Stimulated activated CD4-positive, alpha-beta T cell treated with anti-CD3 and anti-CD28 coated beads, Interleukin-2, amount 100 ng/mL, for 48 hours (primary cell): ENCODE measurements around the gene ZNF362.
A peak's percentile ranks its signal among the peaks of the same experiment; 100 is the strongest.
"Not testable (repeated sequence)": the region's sequence is repeated elsewhere in the genome, so short reads cannot be mapped to it uniquely, and the experiment has no call there.

ENCODE experiments used
- DNase-seq, 2 donors: peaks; one replicate each; pipeline ENCODE4 v3.0.0-alpha.2; 2020

The ZNF362 gene, protein sequence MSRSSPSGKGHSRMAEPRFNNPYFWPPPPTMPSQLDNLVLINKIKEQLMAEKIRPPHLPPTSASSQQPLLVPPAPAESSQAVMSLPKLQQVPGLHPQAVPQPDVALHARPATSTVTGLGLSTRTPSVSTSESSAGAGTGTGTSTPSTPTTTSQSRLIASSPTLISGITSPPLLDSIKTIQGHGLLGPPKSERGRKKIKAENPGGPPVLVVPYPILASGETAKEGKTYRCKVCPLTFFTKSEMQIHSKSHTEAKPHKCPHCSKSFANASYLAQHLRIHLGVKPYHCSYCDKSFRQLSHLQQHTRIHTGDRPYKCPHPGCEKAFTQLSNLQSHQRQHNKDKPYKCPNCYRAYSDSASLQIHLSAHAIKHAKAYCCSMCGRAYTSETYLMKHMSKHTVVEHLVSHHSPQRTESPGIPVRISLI

GRCh38 chr1:33256471-33257206 lies at the start of gene ZNF362:
ZNF362 (plus strand) TSS chr1:33256492; CDS start chr1:33270575, 14,083 bp downstream.
- peak; percentile 52 to 57 for DNase-seq

- no peak for DNase-seq
Observed at GRCh38 chr1:33211972-33212371, 44.3 kb upstream of the ZNF362 start.

DNA sequence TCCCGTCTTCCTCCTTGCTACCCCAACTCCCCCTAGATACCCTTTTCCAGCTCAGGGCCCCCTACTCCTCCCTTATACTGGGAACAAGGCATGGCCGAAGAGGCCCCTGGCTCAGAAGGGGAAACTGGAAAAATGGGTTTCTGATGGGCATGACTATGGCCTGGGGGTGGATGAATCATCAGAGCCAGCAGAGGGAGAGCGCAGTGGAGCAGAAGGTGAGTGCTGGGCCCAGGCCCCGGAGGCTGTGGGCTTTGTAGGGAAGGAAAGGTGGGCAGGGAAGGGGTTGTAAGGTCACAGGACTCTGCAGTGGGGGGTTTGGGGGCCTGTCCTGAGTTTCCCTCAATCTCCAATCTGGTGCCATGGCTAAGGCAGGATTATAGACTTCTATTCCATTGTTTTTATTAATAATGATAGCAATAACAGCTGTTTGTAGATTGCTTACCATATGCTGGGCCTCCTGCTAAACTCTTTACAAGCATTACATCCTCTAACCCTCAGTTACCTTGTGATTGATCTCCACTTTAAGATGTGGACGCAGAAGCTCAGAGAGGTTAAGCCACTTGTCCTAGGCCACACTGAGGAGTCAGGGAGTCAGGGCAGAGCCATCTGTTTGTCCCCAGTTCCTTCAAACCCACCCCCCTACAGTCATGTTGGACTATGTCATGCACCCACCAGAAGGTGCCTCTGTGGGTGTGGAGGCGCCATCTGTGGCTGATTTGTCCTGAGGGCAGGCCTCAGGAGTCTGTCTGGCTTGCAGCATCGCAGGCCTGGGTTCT lies 36.2 kb upstream of the ZNF362 start:
- no peak for DNase-seq

DNA sequence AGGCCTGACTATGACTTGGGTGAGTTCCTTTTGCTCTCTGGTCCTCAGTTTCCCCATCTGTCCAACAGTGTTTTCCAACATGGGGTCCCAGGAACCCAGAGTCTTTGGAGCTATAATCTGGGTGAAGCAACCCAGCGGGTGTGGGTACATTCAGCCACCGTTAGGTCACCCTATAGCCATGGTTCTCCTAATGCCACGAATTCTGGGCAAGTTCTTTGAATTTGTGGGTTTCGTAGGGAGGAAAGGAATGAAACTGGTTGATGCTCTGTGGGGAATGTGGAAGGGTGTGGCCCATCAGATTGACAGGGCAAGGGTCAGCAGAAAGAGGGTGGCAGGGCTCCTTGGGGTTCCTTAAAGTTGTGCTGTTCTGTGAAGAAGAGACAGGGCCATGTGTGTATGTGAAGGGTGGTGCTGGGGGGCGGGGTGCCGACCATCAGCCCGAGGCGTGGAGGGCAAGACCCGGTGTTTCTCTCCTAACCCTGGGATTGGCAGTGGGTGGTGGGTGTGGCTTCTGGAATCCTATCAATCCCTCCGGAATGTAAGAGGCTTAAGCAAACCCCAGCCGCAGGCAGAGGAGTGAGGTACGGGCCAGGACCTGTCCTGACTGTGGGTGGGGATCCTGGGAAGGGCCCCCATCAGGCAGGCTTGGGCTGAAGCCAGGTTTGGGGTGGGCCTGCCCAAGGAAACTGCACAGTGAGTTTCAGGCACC lies 35.5 kb upstream of the ZNF362 start:
- DNase-seq, result no peak

DNA sequence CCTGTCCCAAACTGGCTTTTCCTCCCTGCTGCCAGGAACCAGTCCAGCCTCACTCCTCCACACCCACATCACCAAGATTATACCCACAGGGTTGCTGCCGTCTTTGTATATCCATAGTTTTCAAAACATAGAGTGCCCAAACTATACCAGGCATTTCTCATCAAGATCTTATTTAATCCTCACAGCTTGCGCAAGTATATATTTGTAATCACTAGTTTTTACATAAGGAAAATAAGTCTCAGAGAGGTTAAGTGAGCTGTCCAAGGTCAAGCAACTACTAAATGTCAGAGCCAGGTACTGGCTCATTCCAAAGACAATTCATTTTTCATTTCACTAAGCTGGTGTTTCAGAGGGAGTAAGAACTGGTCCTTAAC lies 34.9 kb upstream of the ZNF362 start:
- DNase-seq, result no peak

DNA sequence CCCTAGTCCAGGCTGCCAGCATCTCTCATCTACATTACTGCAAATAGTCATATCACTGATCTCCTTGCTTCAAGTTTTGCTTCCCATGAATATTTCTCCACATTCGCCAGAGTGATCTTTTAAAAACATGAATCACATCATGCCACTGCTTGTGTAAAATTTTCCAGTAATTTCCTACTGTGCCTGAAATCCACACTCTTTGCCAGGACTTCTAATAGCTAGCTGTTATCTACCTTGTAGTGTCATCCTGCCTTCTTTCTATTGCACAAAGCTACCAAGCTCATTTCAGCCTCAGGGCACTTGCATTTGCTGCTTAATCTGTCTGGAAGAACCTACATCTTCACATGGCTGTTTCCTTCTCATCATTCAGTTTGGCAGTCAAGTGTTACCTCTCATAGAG lies 33.9 kb upstream of the ZNF362 start:
- no peak for DNase-seq

DNA sequence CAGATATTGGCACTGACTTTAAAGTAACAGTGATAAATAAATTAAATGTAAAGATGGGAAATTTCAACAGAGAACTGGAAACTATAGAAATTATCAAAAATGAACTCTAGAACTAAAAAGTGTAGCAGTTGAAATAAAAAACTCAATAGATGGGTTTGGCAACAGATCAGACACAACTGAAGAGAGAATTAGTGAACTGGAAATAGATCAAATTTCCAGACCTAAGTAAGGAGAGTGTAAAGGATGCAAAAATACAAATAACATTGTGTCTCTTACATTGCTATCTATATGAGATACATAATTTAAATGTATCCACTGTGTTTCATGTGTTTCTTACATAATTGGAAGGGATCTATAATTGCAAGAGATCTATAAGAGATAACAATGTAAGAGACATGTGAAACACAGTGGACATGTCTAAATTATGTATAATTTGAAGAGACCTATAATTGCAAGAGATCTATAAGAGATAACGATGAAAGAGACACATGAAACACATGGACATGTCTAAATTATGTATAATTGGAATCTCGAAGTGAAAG lies 32.1 kb upstream of the ZNF362 start:
- DNase-seq, result no peak

DNA sequence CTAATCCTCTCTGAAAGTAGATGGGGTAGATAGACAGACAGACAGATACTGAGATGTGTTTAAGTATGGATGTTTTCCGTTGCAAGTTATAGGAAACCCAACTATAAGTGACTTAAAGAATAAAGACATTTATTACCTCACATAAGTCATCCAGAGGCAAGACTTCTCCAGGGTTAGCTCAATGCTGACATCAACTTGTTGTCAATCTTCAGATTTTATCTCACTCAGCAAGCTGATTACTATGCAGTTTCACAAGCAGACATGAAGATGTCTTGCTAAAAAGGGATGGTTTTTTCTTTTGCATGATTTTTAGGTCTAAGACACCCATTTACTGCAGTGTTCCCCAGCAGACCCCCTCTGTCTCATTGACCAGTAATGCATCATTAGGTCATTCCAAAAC lies 30.7 kb upstream of the ZNF362 start:
- DNase-seq, result no peak

DNA sequence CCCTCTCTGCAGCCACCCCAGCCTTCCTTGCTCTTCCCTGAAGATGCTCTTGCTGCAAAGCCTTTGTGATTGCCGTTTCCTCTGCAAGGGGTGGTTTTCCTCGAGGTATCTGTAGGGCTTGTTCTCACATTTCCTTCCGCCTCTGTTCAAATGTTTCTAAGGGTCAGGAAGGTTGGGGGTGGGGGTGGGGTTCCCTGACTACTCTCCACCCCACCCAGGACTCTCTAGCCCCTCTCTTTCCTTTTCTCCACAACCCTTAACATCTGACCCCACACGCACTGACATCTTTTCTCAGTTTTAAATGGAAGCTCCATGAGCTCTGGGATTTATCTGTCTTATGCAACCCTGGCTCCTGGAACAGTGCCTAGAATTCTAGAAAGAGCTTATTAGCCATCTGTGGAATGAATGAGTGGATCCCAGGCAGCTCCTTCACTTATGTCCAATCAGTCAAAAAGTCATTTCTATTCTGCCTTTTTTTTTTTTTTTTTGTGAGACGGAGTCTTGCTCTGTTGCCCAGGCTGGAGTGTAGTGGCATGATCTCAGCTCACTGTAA lies 27.3 kb upstream of the ZNF362 start:
- no peak for DNase-seq

- DNase-seq, result no peak
Observed at GRCh38 chr1:33231166-33231565, 25.1 kb upstream of the ZNF362 start.

- no peak for DNase-seq
Observed at GRCh38 chr1:33232716-33233115, 23.6 kb upstream of the ZNF362 start.

DNA sequence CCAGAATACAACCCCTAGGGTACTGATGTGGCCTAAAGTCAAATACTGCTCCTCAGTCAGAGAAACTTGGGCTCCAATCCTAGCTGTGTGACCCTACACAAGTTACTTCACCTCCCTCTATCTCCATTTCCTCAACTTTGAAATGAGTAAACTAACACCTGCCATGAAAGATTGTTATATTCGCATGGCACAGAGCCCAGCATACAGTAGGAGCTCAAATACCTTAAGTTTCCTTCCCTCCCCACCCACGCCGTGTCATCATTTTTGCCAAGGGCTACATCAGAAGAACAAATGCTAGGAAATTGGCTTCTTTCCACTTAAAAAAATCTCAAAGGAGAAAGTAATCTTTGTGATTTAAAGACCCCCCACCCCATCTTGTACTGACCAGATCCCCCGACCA lies 22.2 kb upstream of the ZNF362 start:
- DNase-seq, result no peak

- no peak for DNase-seq
Observed at GRCh38 chr1:33234588-33234990, 21.7 kb upstream of the ZNF362 start.

DNA sequence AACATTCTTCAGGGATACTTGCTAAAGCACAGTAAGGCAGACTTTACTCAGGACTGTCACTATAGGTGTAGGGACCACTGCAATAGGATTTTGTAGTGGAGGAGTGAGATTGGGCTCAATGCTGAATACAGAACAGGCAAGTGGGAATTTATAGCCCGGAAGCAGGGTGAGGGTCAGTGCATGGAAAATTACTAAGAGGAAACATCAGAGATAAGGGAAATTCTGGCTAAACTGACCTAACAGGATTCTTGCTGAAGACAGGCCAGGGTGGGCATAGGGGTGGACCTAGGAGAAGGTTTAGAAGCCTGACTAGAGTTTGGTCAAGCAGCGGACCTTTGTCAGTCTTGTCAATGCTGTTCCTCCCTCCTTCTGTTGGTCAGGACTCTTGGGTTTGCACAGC lies 20.8 kb upstream of the ZNF362 start:
- no peak for DNase-seq

DNA sequence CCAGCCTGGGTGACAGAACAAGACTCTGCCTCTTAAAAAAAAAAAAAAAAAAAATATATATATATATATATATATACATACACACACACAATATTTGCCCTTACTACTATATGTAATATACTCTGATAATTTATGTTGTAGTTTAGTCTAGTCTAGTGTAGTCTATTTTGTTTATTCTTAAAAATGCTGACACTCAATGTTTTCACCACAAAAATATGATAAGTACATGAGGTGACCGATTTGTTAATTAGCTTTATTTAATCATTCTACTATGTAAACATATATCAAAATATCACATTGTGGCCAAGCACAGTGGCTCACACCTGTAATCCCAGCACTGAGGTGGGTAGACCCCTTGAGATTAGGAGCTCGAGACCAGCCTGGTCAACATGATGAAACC lies 19.8 kb upstream of the ZNF362 start:
- no peak for DNase-seq

GRCh38 chr1:33237579-33237978 lies 18.7 kb upstream of the ZNF362 start:
- DNase-seq, result no peak

DNA sequence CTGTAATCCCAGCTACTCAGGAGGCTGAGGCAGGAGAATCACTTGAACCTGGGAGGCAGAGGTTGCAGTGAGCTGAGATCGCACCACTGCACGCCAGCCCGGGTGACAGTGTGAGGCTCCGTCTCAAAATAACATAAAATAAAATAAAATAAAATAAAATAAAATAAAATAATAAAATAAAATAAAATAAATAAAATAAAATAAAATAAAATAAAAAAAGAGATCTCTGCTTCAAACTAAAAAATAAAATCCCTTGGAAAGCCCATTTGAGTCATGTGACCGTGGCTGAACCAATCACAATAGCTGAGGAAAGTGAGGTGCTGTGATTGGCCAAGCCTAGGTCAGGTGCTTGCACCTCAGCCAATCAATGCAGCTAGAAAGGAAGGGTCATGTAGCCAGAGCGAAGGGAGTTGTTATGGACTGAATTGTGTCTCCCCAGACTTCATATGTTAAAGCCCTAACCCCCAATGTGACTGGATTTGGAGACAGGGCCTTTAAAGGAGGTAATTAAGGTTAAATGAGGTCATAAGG lies 18.0 kb upstream of the ZNF362 start:
- not testable (repeated sequence) for DNase-seq

DNA sequence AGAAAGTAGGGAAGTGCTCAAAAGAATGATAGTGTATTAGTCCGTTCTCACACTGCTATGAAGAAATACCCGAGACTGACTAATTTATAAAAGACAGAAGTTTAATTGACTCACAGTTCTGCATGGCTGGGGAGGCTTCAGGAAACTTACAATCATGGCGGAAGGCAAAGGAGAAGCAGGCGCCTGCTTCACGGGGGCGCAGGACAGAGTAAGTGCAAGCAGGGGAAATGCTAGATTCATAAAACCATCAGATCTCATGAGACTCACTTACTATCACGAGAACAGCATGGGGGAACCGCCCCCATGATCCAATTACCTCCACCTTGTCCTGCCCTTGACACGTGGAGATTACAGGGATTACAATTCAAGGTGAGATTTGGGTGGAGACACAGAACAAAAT lies 16.9 kb upstream of the ZNF362 start:
- not testable (repeated sequence) for DNase-seq

DNA sequence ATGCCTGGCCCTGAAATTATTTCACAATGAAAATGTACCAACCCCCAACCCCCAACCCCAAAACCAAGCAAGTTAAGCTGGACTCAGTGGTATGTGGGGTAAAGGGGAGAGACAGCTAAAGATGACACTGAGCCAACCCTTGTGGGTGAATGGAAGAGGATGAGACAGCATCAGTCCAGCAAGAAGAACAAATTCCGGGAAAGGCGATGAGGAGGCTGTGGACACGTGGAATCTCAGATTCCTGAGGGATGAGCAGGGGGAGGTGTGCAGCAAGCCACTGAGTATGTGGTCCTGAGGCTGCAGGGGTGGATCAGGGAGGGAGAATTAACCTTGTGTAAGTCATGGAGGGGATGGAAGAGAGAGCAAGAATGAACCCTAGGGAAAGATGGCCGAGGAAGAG lies 14.4 kb upstream of the ZNF362 start:
- DNase-seq, result no peak

DNA sequence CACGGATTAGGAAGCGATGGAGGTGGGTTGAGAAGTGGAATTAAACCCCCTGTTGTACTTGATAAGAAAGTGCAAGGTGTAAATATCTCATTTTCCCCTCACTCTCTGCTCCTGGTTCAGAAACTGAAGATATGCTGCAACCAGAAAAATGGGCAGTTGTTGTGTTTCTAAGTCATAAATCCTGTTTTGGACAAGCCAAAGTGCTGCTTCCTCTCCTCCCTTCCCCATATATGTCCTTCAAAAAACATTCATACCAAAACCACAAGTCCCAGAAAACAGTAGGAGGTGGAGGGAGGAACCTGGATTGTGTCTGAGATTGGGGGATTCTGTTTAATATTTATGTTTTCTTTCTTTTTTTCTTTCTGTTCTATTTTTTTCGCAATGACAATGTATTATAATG lies 13.6 kb upstream of the ZNF362 start:
- no peak for DNase-seq

DNA sequence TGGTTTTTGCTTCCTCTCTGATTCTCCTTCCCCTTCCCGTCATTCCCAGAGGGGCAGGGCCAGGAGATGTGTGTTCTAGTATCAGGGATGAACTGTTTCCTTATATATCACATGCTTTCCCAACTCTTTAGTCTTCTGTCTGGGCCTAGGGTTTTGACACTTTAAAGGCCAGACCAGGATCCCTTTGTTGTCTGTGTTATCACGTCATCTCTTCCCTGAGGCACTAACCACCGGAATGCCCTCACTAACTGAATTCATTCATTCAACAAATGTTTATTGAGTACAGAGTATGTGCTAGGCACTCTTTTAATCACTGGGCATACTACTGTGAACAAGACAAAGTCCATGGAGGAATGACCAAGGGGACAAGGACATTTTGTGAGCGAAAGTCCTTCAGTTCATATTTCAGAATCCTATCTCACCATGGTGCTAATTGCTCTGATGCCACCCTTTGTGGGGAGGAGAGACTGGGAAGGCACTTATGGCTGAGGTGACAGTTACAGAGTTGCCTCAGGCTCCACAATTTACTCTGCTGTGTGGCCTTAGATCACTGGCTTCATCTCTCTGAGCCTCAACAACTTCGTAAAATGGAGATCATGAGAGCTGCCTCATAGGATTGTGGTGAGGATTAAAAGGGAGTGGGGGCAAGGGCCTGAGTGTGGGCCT lies 12.0 kb upstream of the ZNF362 start:
- no peak for DNase-seq

- no peak for DNase-seq
Observed at GRCh38 chr1:33244809-33245186, 11.5 kb upstream of the ZNF362 start.
